Ishikawa (cell line): ENCODE results near the gene SETBP1.

Source experiments
- CEBPB ChIP-seq: IDR thresholded peaks from 2 replicates; pipeline ENCODE4 v1.6.1; 2012
- CREB1 ChIP-seq: IDR thresholded peaks from 2 replicates; pipeline ENCODE4 v1.6.1; 2012; ENCODE audit warnings: low read depth
- EGR1 ChIP-seq: IDR thresholded peaks from 2 replicates; pipeline ENCODE4 v1.6.1; 2012
- EP300 ChIP-seq: IDR thresholded peaks from 2 replicates; pipeline ENCODE4 v1.6.1; 2012; ENCODE audit warnings: borderline replicate concordance
- FOXM1 ChIP-seq: IDR thresholded peaks from 2 replicates; pipeline ENCODE4 v1.6.1; 2012; ENCODE audit warnings: low read depth, borderline replicate concordance
- MAX ChIP-seq: IDR thresholded peaks from 2 replicates; pipeline ENCODE4 v1.6.1; 2012
- NFIC ChIP-seq: IDR thresholded peaks from 2 replicates; pipeline ENCODE4 v1.6.1; 2012
- RAD21 ChIP-seq: IDR thresholded peaks from 2 replicates; pipeline ENCODE4 v1.6.1; 2012; ENCODE audit warnings: low read depth
- REST ChIP-seq: IDR thresholded peaks from 2 replicates; pipeline ENCODE4 v1.6.1; 2012; ENCODE audit warnings: low read depth, mild to moderate bottlenecking
- TAF1 ChIP-seq: IDR thresholded peaks from 2 replicates; pipeline ENCODE4 v1.6.1; 2012; ENCODE audit warnings: low read depth, mild to moderate bottlenecking
- TCF12 ChIP-seq: IDR thresholded peaks from 2 replicates; pipeline ENCODE4 v1.6.1; 2012; ENCODE audit warnings: low read depth
- TEAD4 ChIP-seq: IDR thresholded peaks from 2 replicates; pipeline ENCODE4 v1.6.1; 2012
- USF1 ChIP-seq: IDR thresholded peaks from 2 replicates; pipeline ENCODE4 v1.6.1; 2012
- YY1 ChIP-seq: IDR thresholded peaks from 2 replicates; pipeline ENCODE4 v1.6.1; 2012; ENCODE audit warnings: low read depth

GRCh38 chr18:44826418-44827259 lies 146.0 kb downstream of the SETBP1 start:
- TF ChIP-seq USF1 (no peak), EP300 (peak; percentile 70; the same call in 1 of the 2 replicates), REST (no peak), FOXM1 (peak; percentile 60; the same call in 1 of the 2 replicates), TEAD4 (peak; percentile 71), EGR1 (no peak), RAD21 (no peak; the same call in 1 of the 2 replicates), CREB1 (no peak), YY1 (no peak), TAF1 (no peak), CEBPB (peak; percentile 64), TCF12 (peak; percentile 79; the same call in 1 of the 2 replicates), MAX (peak; percentile 44; the same call in 1 of the 2 replicates), NFIC (peak; percentile 96)
